Fibroblast of villous mesenchyme (primary cell): Measurements from ENCODE around the gene NFIA. TPM values are rescaled to one million over a fixed set of nuclear protein-coding genes. Genes with fewer than 3 reads are reported as not detected.

Source experiments
- DNase-seq: peaks from one replicate; pipeline ENCODE4 v3.0.0-alpha.2; 2010; ENCODE audit warnings: low read depth
- H3K4me3 ChIP-seq: 2 replicates; pipeline ENCODE4 v1.5.1; 2011; ENCODE audit warnings: low read depth, mild to moderate bottlenecking, low read length
- CTCF ChIP-seq: IDR thresholded peaks from 2 replicates; pipeline ENCODE4 v1.5.1; 2012; ENCODE audit warnings: low read depth, mild to moderate bottlenecking, low read length; ENCODE audit not compliant: insufficient read depth
- total RNA-seq: library from RNA; depleted of rRNA; stranded (reverse); fragments of >200 nt; gene quantifications from 2 replicates; pipeline ENCODE4 v1.2.3, GENCODE V29; 2012

The NFIA gene
- total RNA-seq, 1 donor: 10.4 TPM

GRCh38 chr1:61237659-61238358 is 155.4 kb downstream of the NFIA start:
- no peak for TF ChIP-seq CTCF
- DNase-seq: no peak

GRCh38 chr1:61238359-61238665 is 156.0 kb downstream of the NFIA start:
- DNase-seq: no peak
- H3K4me3 ChIP-seq: no peak overlapping the region
- no peak for TF ChIP-seq CTCF

More at GRCh38 chr1:61237659-61238358, 155.4 kb downstream of the NFIA start:
- H3K4me3 ChIP-seq: no peak overlapping the region

GRCh38 chr1:61240878-61241277 is 158.5 kb downstream of the NFIA start:
- TF ChIP-seq CTCF: no peak
- H3K4me3 ChIP-seq: no peak overlapping the region
- no peak for DNase-seq

- no peak for TF ChIP-seq CTCF
- no peak for DNase-seq
- H3K4me3 ChIP-seq: no peak overlapping the region
Measured at GRCh38 chr1:61241411-61241838, 159.1 kb downstream of the NFIA start.

- DNase-seq: no peak
- H3K4me3 ChIP-seq: no peak overlapping the region
- no peak for TF ChIP-seq CTCF
Measured at GRCh38 chr1:61241973-61242381, 159.6 kb downstream of the NFIA start.

GRCh38 chr1:61244114-61244513 is 161.8 kb downstream of the NFIA start:
- no peak for TF ChIP-seq CTCF
- H3K4me3 ChIP-seq: no peak overlapping the region
- DNase-seq: peak; percentile 78

- H3K4me3 ChIP-seq: no peak overlapping the region
- DNase-seq: no peak
- no peak for TF ChIP-seq CTCF
Measured at GRCh38 chr1:61245696-61246400, 163.5 kb downstream of the NFIA start.
